ENCODE measurements around the gene PSME3IP1. TPM values are rescaled to one million over a fixed set of nuclear protein-coding genes. Genes with fewer than 3 reads are reported as not detected.

Gene PSME3IP1
- total and polyA plus RNA-seq, 2 of the 4 experiments (the other 2 are of a cell fraction): 50.2 to 75.2 TPM

DNA sequence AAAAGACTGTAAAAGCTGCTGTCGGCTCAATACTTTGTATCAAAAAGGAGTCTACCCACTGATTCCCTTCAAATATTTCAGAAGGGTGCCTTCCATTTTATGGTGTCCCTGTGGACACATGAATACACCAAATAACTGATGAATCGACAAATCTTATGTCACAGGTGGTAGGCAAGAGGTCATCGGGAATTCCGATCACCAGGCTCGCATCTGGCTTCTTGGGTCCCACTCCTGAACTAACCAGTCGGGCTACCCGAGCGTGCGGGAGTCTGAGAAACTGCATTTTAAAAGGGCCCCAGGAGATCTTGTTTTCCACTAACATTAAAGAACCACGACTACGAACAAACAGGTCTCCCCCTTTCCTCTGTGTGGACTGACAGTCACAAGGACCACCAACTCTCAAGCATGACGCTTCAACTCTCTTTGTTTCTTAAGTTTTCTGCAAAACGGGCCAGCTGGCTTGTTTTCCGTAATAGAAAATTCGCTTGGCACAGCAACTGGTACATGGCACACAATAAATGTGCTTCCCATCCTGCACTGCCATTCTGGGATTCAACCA lies 873 bp downstream of the PSME3IP1 start:
- Histone ChIP-seq H4K8ac (ENCODE audit: low read depth in 2 of 2, low read length in 2 of 2) (peak overlapping the region; percentile 80 to 90), H3K79me1 (ENCODE audit: low read depth in 1 of 2, low read length in 2 of 2) (peaks cover 24 to 72% of the 10 kb centered on the region in 2 experiments), H4K91ac (ENCODE audit: insufficient read depth, low read depth, low read length) (peak overlapping the region; percentile 31), H3K9me1 (ENCODE audit: insufficient read depth, low read length) (peaks cover 4% of the 10 kb centered on the region; the same call in 1 of the 2 replicates), H3K9me3 (ENCODE audit: control insufficient read depth, insufficient read depth, low read length) (no peaks in the 10 kb centered on the region), H2AK9ac (replicated peaks; ENCODE audit: low read depth, low read length, poor library complexity) (peak overlapping the region; percentile 95), H3K4me1 (ENCODE audit: control insufficient read depth, insufficient read depth, low read length) (peaks cover 3% of the 10 kb centered on the region; the same call in 1 of the 2 replicates), H4K20me1 (ENCODE audit: insufficient read depth, low read length) (peaks cover 10% of the 10 kb centered on the region; the same call in 1 of the 2 replicates), H2BK120ac (ENCODE audit: low read depth, low read length) (no peak overlapping the region), H3K27ac (ENCODE audit: insufficient read depth, low read length) (peak overlapping the region; percentile 88), H3K4me3 (ENCODE audit: insufficient read depth, low read depth, low read length) (peak overlapping the region; percentile 90), H3K18ac (ENCODE audit: low read depth, low read length) (no peak overlapping the region), H3K27me3 (ENCODE audit: control insufficient read depth, insufficient read depth, low read length) (no peaks in the 10 kb centered on the region), H2AK5ac (ENCODE audit: low read depth, low read length) (peak overlapping the region; percentile 59), H2AFZ (replicated peaks; ENCODE audit: low read length, poor library complexity) (peak overlapping the region; percentile 93), H2BK5ac (ENCODE audit: low read depth, low read length, poor library complexity, severe bottlenecking) (peak overlapping the region; percentile 74), H3K4ac (ENCODE audit: low read depth, low read length) (peak overlapping the region; percentile 85), H3K14ac (replicated peaks; ENCODE audit: low read depth, low read length) (peak overlapping the region; percentile 85), H3K56ac (ENCODE audit: extremely low read depth, insufficient read depth, low read length) (peak overlapping the region; percentile 45; the same call in 1 of the 2 replicates), H3K4me2 (ENCODE audit: low read depth, low read length) (peak overlapping the region; percentile 95), H2BK15ac (ENCODE audit: low read depth, low read length) (0 out of 3 replicates have a peak overlapping the region, but pooled peaks have one; percentile 5), H3K36me3 (ENCODE audit: control insufficient read depth, insufficient read depth, low read length) (no peaks in the 10 kb centered on the region; the same call in 1 of the 2 replicates), H3K9ac (ENCODE audit: low read depth, low read length) (peak overlapping the region; percentile 89), H2BK20ac (ENCODE audit: low read depth, low read length) (no peak overlapping the region), H4K5ac (ENCODE audit: low read depth, low read length) (peak overlapping the region; percentile 70), H3K23ac (ENCODE audit: low read depth, low read length) (peak overlapping the region; percentile 88)
- intact Hi-C loops (cut with micrococcal nuclease) (no loop called here), in situ Hi-C loops (cut with MboI; ENCODE audit: low sequenced_read_pairs) (no loop called here), dilution Hi-C loops (cut with HindIII; ENCODE audit: low sequenced_read_pairs, unreplicated experiment) (no loop called here)
- ATAC-seq (ENCODE audit: low read depth): no peak
- BruUV-seq (replicated peaks): no TSS peak
- WGBS, 2 experiments (ENCODE audit: extremely low coverage in 2 of 2, insufficient read length in 1 of 2): 0% methylated on average over 7 of the region's 15 CpGs; no CpG with 5 or more reads in 1 of the 2 experiments
- POLR2A ChIA-PET (ENCODE audit: unreplicated experiment): no interaction called here
- DNase-seq: no peak
- TF ChIP-seq RCOR1 (IDR thresholded peaks at IDR 0.05; ENCODE audit: insufficient replicate concordance, low read length) (no peak), NFE2L2 (IDR thresholded peaks at IDR 0.05; ENCODE audit: low read depth, low read length) (no peak), POLR2A (IDR thresholded peaks at IDR 0.05; ENCODE audit: low read depth, low read length) (peak; percentile 27; the same call in 1 of the 2 replicates), CTCF (conservative IDR thresholded peaks at IDR 0.05; ENCODE audit: low read depth, low read length) (no peak), CEBPB (IDR thresholded peaks at IDR 0.05; ENCODE audit: low read depth, low read length) (no peak), MAFK (IDR thresholded peaks at IDR 0.05; ENCODE audit: low read depth, low read length) (peak; percentile 56), ELK1 (IDR thresholded peaks at IDR 0.05; ENCODE audit: borderline replicate concordance, low read depth, low read length) (no peak), CHD1 (IDR thresholded peaks at IDR 0.05; ENCODE audit: low read depth, low read length) (no peak)
- CTCF ChIA-PET: interaction anchor here (0.9 kb wide), 1 partner anchor 36 kb away, joined by 3 read pairs; no protein-coding TSS in a partner anchor
